Measurements from ENCODE around the gene RBL2. TPM values are rescaled to one million over a fixed set of nuclear protein-coding genes. Genes with fewer than 3 reads are reported as not detected.

The RBL2 gene
- total and polyA plus RNA-seq, 4 donors: 30.8 to 165 (median 46.9) TPM

- ATAC-seq (ENCODE audit: insufficient read depth, low FRiP score): no peak
- Histone ChIP-seq H3K27ac (ENCODE audit: low read depth in 1 of 2, low read length in 1 of 2) (no peak overlapping the region), H3K9me3 (ENCODE audit: control insufficient read depth in 4 of 4, insufficient read depth in 3 of 4, low read length in 3 of 4) (no peaks in the 10 kb centered on the region), H3K4me1 (ENCODE audit: control insufficient read depth in 5 of 5, insufficient read depth in 5 of 5, low read length in 5 of 5) (no peaks in the 10 kb centered on the region), H3K4me3 (no peak overlapping the region), H3K9ac (ENCODE audit: insufficient read depth in 1 of 2, low read length in 2 of 2) (no peak overlapping the region), H3K36me3 (ENCODE audit: control insufficient read depth in 4 of 4, insufficient read depth in 4 of 4, low read length in 4 of 4) (no peaks in the 10 kb centered on the region), H3K27me3 (ENCODE audit: control insufficient read depth in 3 of 3, insufficient read depth in 3 of 3, low read length in 2 of 3) (no peaks in the 10 kb centered on the region)
- DNase-seq: no peak
- TF ChIP-seq, protein P1, sequence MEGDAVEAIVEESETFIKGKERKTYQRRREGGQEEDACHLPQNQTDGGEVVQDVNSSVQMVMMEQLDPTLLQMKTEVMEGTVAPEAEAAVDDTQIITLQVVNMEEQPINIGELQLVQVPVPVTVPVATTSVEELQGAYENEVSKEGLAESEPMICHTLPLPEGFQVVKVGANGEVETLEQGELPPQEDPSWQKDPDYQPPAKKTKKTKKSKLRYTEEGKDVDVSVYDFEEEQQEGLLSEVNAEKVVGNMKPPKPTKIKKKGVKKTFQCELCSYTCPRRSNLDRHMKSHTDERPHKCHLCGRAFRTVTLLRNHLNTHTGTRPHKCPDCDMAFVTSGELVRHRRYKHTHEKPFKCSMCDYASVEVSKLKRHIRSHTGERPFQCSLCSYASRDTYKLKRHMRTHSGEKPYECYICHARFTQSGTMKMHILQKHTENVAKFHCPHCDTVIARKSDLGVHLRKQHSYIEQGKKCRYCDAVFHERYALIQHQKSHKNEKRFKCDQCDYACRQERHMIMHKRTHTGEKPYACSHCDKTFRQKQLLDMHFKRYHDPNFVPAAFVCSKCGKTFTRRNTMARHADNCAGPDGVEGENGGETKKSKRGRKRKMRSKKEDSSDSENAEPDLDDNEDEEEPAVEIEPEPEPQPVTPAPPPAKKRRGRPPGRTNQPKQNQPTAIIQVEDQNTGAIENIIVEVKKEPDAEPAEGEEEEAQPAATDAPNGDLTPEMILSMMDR (IDR thresholded peaks at IDR 0.05; ENCODE audit: control extremely low read depth, extremely low read depth): no peak
- WGBS, 2 donors: 96% methylated on average over 18 of the region's 18 CpGs
These were observed 21.7 kb upstream of the RBL2 start for GRCh38 chr16:53412549-53412948.

GRCh38 chr16:53413864-53414263 lies 20.4 kb upstream of the RBL2 start:
- Histone ChIP-seq H3K9ac (ENCODE audit: insufficient read depth in 1 of 2, low read length in 2 of 2) (no peak overlapping the region), H3K9me3 (ENCODE audit: control insufficient read depth in 4 of 4, insufficient read depth in 3 of 4, low read length in 3 of 4) (no peaks in the 10 kb centered on the region), H3K4me3 (no peak overlapping the region), H3K36me3 (ENCODE audit: control insufficient read depth in 4 of 4, insufficient read depth in 4 of 4, low read length in 4 of 4) (no peaks in the 10 kb centered on the region), H3K27ac (ENCODE audit: low read depth in 1 of 2, low read length in 1 of 2) (no peak overlapping the region), H3K4me1 (ENCODE audit: control insufficient read depth in 5 of 5, insufficient read depth in 5 of 5, low read length in 5 of 5) (no peaks in the 10 kb centered on the region), H3K27me3 (ENCODE audit: control insufficient read depth in 3 of 3, insufficient read depth in 3 of 3, low read length in 2 of 3) (no peaks in the 10 kb centered on the region)
- ATAC-seq (ENCODE audit: insufficient read depth, low FRiP score) (no peak), DNase-seq (no peak)
- TF ChIP-seq, protein P1 (IDR thresholded peaks at IDR 0.05; ENCODE audit: control extremely low read depth, extremely low read depth): no peak
- WGBS, 2 donors: 96% methylated on average over 18 of the region's 18 CpGs

GRCh38 chr16:53414381-53414780 lies 19.9 kb upstream of the RBL2 start:
- Histone ChIP-seq H3K9ac (ENCODE audit: insufficient read depth in 1 of 2, low read length in 2 of 2) (no peak overlapping the region), H3K27me3 (ENCODE audit: control insufficient read depth in 3 of 3, insufficient read depth in 3 of 3, low read length in 2 of 3) (no peaks in the 10 kb centered on the region), H3K36me3 (ENCODE audit: control insufficient read depth in 4 of 4, insufficient read depth in 4 of 4, low read length in 4 of 4) (no peaks in the 10 kb centered on the region), H3K4me1 (ENCODE audit: control insufficient read depth in 5 of 5, insufficient read depth in 5 of 5, low read length in 5 of 5) (no peaks in the 10 kb centered on the region), H3K4me3 (no peak overlapping the region), H3K9me3 (ENCODE audit: control insufficient read depth in 4 of 4, insufficient read depth in 3 of 4, low read length in 3 of 4) (no peaks in the 10 kb centered on the region), H3K27ac (ENCODE audit: low read depth in 1 of 2, low read length in 1 of 2) (no peak overlapping the region)
- WGBS, 2 donors: 91 to 92% methylated on average over 16 of the region's 16 CpGs
- DNase-seq: no peak
- no peak for ATAC-seq (ENCODE audit: insufficient read depth, low FRiP score)
- TF ChIP-seq, protein P1 (IDR thresholded peaks at IDR 0.05; ENCODE audit: control extremely low read depth, extremely low read depth): no peak

GRCh38 chr16:53415504-53415903 lies 18.8 kb upstream of the RBL2 start:
- Histone ChIP-seq H3K4me3 (no peak overlapping the region), H3K27me3 (ENCODE audit: control insufficient read depth in 3 of 3, insufficient read depth in 3 of 3, low read length in 2 of 3) (no peaks in the 10 kb centered on the region), H3K9ac (ENCODE audit: insufficient read depth in 1 of 2, low read length in 2 of 2) (no peak overlapping the region), H3K4me1 (ENCODE audit: control insufficient read depth in 5 of 5, insufficient read depth in 5 of 5, low read length in 5 of 5) (no peaks in the 10 kb centered on the region), H3K27ac (ENCODE audit: low read depth in 1 of 2, low read length in 1 of 2) (no peak overlapping the region), H3K36me3 (ENCODE audit: control insufficient read depth in 4 of 4, insufficient read depth in 4 of 4, low read length in 4 of 4) (no peaks in the 10 kb centered on the region), H3K9me3 (ENCODE audit: control insufficient read depth in 4 of 4, insufficient read depth in 3 of 4, low read length in 3 of 4) (no peaks in the 10 kb centered on the region)
- TF ChIP-seq, protein P1 (IDR thresholded peaks at IDR 0.05; ENCODE audit: control extremely low read depth, extremely low read depth): no peak
- no peak for ATAC-seq (ENCODE audit: insufficient read depth, low FRiP score)
- 13 to 16% methylated on average over 4 of the region's 4 CpGs for WGBS, 2 donors
- no peak for DNase-seq
